GM19240 (cell line): Measurements from ENCODE around the gene IFI35.
"Not testable (repeated sequence)": the region's sequence is repeated elsewhere in the genome, so short reads cannot be mapped to it uniquely, and the experiment has no call there.

ENCODE experiments used
- DNase-seq: peaks from one replicate; pipeline ENCODE4 v3.0.0; 2011; ENCODE audit warnings: low spot score; ENCODE audit not compliant: insufficient read length

The IFI35 gene

DNA sequence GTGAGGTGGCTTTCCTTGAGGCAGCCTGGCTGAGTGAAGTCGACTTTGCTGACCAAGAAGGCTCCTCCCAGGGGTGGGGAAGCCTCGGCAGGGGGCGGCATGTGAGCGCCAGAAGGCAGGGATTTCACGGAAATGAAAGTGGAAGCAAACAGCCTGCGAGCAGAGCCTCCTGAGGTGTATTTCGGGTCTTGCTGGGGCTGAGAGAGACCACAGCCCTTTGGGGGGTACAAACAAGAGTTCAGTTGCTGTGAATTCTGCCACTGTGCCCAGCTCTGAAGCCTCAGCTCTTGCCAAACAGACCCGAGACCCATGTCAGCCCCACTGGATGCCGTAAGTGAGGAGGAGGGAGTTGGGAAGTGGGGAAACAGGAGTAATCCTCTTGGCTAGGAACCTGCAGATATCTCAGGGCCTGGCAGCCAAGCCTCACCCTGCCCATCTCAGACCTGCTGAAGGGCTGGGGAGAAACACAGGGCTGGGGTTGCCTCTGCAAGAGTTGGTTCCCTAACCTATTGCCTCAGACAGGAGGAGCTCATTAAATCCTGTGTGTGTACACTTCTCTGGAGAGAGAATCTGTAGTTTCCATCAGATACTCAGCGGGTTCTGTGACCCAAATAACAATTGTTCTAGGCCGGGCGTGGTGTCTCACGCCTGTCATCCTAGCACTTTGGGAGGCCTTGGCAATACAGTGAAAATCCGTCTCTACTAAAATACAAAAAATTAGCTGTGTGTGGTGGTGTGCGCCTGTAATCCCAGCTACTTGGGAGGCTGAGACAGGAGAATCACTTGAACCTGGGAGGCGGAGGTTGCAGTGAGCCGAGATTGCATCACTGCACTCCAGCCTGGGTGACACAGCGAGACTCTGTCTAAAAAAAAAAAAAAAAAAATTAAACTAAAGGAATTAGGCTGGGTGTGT, at the start of gene IFI35:
Gene IFI35, plus strand, starts transcription at position 146 of the 913 bp plus-strand sequence. Its CDS starts 164 bp downstream, at position 310.
- DNase-seq: peak; percentile 81

DNA sequence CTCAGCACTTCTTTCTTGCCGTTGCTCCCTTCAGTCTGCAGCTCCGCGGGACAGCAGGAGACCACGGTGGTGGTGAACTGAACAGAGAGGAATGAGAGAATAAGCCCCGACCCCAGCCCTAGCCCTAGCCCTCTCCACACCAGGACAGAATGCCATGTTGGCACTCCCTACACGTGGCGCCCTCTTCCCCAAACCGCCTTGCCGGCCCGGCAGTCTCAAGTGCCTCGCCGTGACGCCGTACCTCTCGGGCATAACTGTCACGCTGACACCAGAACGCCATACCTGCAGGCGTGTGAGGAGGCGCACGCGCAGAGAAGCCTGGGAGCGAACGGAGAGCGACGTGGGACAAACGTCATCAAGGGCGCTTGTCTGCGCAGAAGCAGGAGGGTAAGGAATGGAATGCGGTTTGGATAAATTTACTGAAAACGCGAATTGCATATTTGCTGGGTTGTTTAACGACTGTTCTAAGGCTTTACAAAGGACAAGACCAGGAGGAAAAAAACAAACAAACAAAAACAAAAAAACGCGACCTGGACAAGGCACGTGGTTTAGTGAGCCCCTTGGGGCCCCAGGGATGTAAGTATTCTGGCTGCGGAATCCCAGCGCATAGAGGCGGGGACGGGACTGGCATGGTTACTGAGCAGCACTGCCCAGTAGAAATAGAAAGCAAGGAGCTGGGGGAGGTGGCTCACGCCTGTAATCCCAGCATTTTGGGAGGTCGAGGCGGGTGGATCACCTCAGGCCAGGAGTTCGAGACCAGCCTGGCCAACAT, 42.2 kb upstream of the IFI35 start, which contains the start of gene AARSD1:
Gene AARSD1, minus strand, starts transcription at position 294 of the 772 bp plus-strand sequence. Its CDS starts 14 bp downstream, at position 280.
- peak; percentile 96 for DNase-seq

DNA sequence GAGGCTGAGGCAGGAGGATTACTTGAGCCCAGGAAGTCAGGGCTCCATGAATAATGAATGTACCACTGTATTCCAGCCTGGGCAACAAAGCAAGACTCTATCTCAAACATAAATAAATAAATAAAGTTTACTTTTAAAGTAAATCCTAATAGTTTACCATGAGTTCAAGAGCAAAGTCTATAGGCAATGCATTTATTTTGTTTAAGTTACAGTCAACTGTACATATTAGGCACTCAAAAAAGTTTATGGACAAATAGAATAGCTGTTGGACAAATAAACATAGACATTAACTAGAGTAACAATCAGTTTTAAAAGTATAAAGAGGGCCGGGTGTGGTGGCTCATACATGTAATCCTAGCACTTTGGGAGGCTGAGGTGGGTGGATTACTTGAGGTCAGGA, 38.7 kb upstream of the IFI35 start:
- no peak for DNase-seq

DNA sequence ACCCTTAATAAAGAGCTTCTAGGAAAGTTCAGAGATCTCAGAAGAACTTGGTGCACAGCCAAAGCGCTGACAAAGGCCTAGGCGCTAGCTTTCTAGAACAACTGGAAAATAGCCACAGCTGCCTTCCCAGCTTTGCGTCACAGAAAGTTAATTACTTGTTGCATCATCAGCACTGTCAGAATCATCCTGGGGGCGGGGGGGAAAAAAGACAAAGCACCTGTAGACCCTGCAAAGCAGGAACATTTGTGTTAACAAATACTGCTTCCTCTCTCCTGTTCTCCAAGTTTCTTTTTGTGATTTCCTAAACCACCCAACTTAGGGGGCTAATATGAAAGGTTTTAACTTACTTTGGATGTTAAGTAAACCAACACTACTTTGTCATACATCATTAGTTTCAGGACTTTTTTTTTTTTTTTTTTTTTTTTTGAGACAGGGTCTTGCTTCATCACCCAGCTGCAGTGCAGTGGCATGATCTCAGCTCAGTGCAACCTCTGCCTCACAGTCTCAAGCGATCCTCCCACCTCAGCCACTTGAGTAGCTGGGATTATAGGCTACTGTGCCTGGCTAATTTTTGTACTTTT, 37.5 kb upstream of the IFI35 start:
- DNase-seq: no peak

DNA sequence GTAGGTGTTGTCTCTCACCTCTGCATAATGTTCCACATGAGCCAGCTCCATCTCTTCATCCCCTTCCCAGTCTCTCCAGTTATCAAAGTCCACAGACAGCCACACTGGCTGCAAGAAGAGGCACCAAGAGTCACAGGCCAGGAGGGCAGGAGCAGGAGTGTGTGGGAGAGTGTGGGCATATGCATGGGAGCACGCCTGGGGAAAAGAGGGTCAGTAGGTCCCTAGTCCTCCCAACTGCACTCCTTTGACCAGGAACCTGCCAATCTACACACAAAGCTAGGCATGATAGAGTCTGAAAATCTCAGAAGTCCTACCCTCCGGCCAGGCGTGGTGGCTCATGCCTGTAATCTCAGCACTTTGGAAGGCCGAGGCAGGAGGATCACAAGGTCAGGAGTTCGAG, 35.0 kb upstream of the IFI35 start:
- DNase-seq: no peak

DNA sequence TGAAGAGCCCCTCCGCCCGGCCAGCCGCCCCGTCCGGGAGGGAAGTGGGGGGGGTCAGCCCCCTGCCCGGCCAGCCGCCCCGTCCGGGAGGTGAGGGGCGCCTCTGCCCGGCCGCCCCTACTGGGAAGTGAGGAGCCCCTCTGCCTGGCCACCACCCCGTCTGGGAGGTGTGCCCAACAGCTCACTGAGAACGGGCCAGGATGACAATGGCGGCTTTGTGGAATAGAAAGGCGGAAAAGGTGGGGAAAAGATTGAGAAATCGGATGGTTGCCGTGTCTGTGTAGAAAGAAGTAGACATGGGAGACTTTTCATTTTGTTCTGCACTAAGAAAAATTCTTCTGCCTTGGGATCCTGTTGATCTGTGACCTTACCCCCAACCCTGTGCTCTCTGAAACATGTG, 33.3 kb upstream of the IFI35 start:
- DNase-seq: not testable (repeated sequence)

DNA sequence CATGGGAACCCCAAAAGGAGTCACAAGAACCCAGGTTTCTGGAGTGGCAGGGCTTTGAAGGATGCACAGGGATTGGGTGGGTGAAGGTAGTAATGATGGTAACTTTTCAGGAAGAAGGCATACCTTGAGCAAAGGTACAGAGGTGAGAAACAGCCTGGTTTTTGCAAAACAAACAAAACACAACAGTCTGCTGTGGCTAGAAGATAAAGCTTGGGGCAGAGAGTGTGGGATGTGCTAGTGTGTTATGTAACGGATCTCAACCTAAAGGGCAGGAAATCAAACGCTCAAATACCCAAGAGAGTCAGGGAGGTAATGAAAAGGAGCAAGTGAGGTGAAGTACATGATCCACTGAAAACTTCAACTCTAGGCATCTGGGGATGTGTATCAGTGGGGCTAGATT, 31.3 kb upstream of the IFI35 start:
- DNase-seq: no peak

DNA sequence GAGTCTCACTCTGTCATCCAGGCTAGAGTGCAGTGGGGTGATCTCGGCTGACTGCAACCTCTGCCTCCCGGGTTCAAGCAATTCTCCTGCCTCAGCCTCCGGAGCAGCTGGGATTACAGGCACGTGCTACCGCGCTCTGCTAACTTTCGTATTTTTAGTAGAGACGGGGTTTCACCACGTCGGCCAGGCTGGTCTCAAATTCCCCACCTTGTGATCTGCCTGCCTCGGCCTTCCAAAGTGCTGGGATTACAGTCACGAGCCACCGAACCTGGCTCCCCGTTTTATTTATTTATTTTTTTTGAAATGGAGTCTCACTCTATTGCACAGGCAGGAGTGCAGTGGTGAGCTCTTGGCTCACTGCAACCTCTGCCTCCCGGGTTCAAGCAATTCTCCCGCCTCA, 30.9 kb upstream of the IFI35 start:
- not testable (repeated sequence) for DNase-seq

DNA sequence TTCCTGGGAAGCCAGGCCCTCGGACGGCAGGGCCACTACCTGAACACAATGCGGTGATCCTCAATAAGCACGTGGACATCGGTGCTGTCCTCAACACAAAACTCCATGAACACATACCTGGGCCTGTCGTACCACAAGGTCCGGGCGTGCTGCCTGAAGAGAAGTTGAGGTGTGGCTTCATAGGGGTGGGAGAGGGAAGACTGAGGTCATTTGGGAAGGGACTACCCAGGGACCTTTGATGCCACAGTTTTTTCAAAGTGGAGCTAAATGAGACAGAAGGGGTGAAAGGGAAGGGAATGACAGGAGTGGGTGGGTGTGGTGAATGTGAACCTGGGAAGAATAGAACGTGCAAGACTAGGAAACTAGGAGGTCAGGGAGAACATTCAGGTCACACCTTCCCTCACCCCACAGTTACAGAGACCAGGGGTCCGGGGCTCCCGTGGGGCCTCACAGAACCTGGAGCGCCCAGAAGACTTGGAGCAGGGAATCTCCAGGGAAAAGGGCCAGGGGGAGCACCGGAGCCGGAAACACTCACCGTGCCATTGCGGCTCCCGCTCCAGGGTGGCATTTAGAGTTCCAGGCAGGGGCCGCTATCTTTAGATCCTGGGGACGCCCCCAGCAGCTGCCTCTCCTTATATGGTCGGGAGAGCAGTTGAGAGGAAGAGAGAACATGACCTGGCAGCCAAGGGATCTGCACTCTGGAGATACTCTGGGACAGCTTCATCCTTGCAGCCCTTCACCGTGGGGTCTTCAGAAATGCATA, 26.9 kb upstream of the IFI35 start, which contains the start of gene PTGES3L:
Gene PTGES3L, minus strand, starts transcription at position 570 of the 763 bp plus-strand sequence. Its CDS starts 27 bp downstream, at position 543.
- DNase-seq: no peak

DNA sequence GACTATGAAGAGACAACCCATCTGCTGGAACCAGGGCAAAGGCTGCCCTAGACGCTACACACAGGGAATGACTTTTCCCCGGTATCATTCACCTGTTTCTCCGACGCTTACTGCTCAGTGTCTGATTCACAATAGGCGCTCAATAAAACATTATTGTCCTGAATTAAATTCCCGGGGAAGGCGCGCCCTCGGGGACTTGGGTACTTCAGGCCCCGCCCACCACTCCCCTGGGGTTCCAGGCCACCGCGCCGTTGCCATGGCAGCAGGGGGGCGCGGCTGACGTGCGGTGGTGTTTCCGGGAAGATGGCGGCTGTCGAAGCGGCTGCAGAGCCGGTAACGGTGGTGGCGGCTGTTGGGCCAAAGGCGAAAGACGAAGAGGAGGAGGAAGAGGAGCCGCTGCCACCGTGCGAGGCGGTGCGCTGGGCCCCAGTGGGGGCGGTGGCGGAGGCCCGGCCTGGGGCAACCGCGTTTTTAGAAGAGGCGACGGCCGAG, 26.3 kb upstream of the IFI35 start, which contains the start of gene RUNDC1:
Gene RUNDC1, plus strand, starts transcription at position 292 of the 492 bp plus-strand sequence. Its CDS starts 12 bp downstream, at position 304.
- peak; percentile 94 for DNase-seq

DNA sequence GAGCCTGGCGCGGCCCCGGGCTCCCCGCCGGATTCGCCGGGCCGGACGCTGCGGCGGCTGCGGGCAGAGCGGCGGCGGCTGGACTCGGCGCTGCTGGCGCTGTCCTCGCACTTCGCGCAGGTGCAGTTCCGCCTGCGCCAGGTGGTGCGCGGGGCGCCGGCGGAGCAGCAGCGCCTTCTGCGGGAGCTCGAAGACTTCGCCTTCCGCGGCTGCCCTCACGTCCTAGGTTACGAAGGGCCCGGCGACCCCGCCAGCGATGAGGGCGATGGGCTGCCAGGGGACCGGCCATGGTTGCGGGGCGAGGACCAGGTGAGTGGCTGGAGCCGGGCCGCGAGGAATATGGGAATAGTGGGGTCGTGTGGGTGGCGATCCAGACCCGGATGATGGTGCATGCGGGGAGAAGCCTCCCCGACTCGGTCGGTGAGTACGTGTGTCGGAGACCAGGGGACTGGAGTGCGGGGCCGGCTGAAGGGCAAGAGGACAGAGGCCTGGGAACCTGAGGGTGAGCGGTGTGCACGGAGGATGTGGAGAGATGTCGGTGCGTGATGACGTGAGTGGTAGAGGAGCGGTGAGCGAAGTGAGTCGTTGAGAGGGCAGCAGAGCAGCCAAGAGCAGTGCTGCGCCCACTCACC, 25.7 kb upstream of the IFI35 start:
- DNase-seq: no peak

DNA sequence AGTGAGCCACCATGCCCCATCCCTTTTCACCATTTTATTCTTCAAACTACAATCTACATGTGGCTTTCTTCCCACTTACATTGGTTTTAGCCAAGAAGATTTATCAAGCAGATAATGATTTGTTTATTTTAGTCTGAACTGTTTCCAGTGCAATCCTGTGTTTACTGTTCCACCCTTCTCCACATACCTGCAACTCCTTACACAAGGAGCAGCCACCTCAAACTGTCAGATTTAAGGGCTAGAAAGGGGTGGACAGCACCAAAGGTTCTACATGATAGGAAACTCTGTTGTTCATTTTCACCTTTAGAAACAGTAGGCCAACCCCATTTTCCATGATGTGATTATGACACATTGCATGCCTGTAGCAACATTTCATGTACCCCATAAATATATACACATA, 24.3 kb upstream of the IFI35 start:
- DNase-seq: no peak

DNA sequence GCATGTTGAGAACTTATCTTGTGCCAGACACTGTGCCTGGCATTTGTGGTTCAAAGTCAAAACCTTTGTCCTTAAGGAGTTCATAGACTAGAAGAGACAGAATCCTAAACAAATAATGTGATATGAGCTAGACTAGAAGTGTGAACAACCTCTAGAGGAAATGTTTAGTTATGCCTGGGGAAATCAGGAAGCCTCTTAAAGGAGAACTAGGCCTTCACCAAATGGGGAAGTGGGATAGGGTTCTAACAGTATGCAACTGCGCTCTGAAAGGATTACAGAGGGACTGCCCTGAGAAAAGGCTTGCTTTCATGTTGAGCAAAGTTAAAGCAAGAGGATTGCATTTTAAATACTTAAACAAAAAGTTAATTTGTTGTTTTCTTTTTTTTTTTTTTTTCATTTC, 21.4 kb upstream of the IFI35 start:
- no peak for DNase-seq

DNA sequence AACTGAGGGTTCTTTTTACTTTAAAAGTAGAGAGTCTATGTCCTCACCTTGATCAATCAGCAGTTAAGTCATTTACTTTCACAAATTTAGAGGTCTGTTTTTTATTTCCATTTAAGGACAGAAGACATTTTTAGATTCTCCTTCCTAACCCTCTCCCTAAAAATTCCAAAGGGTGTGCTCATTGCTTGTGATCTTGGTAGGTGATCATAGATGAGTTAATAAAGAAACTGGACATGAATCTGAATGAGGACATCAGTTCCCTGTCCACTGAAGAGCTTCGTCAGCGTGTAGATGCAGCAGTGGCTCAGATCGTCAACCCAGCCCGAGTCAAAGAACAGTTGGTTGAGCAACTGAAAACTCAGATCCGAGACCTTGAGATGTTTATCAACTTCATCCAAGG, 17.4 kb upstream of the IFI35 start:
- no peak for DNase-seq

DNA sequence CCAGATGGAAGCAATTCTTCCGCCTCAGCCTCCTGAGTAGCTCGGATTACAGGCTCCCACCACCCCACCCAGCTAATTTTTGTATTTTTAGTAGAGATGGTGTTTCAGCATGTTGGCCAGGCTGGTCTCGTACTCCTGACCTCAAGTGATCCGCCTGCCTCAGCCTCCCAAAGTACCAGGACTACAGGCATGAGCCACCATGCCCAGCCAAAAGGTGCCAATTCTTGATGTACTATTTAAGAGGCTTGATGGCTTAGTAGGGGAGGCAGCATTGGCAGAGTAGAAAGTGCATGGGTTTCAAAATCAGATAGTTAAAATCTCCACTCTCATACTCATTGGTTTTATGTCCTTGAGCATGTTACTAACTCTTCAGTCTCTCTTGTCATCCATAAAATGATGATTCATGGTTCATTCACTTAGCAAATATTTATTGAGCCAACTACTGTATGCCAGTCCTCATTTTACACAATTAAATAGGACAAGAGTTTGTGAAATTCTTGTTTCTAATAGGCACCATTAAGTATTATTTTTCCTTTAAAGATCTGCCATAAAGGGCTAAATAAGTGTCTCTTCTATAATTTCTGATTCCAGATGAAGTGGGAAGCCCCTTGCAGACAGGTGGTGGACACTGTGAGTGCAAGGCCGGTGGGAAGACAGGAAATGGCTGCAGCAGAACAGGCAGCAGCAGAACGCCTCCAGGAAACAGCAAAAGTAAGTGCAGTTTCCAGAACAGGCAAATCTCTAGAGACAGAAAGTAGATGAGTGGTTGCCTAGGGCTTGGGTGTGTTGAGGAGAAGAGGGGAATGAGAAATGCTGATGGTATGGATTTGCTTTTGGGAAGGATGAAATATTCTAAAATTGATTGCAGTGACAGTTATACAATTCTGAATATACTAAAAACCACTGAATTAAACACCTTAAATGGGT, 16.6 kb upstream of the IFI35 start:
- no peak for DNase-seq

DNA sequence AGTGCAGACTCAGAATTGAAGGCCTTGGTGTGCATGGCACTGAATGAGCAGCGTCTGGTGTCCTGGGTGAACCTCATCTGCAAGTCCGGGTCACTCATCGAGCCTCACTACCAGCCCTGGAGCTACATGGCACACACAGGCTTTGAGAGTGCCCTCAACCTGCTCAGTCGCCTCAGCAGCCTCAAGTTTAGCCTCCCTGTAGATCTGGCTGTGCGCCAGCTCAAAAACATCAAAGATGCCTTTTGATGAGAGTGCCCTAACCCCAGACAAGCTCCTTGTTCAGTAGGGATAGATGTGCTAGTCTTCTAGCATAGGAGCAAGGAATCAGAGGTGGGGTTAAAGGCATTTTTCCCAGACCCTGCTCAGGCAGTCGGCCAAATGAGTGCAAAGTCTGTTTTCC, 15.1 kb upstream of the IFI35 start:
- no peak for DNase-seq

DNA sequence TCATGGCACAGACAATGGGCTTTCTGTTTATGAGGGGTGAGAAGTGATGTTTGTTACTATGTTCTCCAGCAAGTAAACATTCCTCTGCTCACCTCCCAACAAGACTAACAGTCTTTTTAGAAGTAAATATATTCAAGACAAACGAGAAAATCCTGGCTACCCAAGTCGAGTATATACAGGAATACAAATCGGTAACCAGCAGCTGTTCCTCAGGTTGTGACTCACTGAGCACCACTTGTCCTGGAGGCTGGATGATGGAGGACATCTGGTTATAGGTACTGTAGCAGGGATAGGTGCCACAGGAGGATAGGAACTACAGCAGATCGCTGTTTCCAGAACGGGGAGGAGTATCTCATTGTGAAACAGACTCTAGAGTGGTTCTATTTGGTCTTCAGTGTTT, 13.7 kb upstream of the IFI35 start:
- DNase-seq: no peak

DNA sequence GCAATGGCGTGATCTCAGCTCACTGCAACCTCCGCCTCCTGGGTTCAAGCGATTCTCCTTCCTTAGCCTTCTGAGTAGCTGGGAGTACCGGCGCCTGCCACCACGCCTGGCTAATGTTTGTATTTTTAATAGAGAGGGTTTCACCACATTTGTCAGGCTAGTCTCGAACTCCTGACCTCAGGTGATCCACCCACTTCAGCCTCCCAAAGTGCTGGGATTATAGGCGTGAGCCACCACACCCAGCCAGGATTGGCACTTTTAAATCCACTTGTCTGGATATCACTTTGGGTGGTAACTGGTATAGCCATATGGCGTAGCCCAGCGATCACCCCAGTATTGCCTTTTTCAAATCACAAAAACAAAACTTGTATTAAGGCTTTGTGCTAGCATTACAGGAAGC, 12.7 kb upstream of the IFI35 start:
- not testable (repeated sequence) for DNase-seq

DNA sequence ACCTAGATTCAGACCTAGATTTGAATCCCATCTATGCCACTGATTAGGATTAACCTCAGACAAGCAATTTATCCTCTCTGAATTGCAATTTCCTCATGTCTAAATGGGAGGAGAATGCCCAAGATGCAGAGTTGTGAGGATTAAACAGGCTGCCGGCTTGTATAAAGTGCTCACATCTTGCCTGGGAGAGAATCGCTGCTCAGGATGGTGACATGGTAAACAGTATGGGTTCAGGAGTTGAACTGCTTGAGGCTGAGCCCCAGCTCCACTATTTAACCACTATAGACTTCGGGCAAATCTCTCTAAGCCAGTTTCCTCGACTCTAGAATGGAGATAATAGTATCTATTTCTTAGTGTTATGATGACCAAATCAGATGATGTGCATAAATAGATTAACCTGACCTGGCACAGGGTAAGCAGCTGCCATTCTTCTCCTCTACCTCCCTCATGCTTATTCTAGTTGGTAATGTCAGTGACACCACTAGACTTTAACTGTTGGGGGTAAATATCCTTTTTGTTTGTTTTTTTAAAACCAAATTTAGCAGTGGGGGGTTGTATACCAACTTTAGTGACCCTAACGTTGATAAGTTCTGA, 9.1 kb upstream of the IFI35 start:
- no peak for DNase-seq
